ENCODE results near the gene KIAA1143. TPM values are rescaled to one million over a fixed set of nuclear protein-coding genes. Genes with fewer than 3 reads are reported as not detected.

KIAA1143 gene
- total RNA-seq (2014; rRNA removed; shearing (Covaris generic)) = 16.2 and 21.7 TPM in 2 replicates

DNA sequence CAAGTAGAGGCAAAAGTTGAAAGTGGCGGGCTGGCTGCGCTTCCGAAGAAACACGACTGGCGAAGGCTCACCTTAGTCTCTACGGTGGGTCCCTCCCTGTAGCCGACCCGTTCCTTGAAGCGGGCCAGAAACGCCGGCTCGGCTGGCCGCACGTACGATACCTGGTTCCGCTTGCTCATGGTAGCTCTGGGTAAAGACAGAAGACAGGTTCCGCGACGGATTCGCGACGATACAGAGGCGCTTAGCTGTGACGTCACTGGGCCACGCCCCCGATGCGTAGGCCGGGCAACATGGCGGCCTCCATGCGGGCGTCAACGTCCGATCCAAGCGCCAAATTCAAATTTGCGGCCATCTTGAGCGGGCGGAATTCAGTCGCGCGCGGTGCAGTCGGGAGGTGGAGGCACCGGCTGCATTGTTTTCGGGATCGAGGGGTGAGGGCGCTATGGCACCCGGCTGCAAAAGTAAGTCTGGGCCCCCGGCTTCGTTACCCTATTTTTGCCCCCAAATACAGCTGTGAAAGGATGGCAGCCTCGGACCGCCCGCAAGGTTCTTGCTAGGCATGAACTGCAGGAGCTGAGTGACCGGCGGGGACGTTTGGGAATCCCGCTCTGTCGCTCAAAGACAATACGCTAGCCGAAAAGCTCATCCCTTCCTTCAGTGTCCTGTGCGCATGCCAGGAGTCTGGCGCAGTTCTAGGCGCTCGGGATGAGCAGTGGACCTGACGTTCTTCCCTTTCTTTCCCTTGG lies at the start of gene KIAA1143, which contains the start of gene KIF15:
TSS of gene KIAA1143 (minus strand) at position 196 of the 746 bp plus-strand sequence. CDS start at position 179, 17 bp downstream.
TSS of gene KIF15 (plus strand) at position 371 of the 746 bp plus-strand sequence. CDS start at position 443, 72 bp downstream.
- Histone ChIP-seq H3K27me3 (replicated peaks) (no peaks in the 10 kb centered on the region), H3K36me3 (peaks cover 56% of the 10 kb centered on the region), H3K9me3 (replicated peaks) (peaks cover 2% of the 10 kb centered on the region; the same call in 1 of the 2 replicates), H3K27ac (peak within 1 kb of the TSS; percentile 68), H3K4me3 (peak within 1 kb of the TSS; percentile 69), H3K4me1 (replicated peaks) (peaks cover 9% of the 10 kb centered on the region; the same call in 1 of the 2 replicates)
- DNase-seq (ENCODE audit: low read depth in 1 of 2, low spot score in 2 of 2) = peak; percentile 90 to 93

DNA sequence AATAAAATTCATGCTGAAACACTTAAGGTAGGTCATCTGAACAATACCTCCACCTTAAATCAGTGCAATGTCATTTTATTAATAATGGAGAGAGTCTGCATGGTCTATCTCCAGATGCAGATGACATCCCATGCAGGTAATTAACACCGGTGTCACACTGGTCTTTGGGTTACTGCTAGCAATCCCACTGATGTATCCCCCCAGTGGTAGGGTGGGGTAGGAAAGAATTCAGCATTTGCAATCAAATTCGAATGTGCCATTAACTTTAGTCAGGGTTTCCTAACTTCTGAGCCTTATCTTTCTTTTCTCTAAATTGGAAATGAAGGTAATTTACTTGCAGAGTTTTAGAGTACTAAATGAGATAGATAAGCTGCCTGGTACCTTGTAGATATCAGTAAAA lies 44.5 kb upstream of the KIAA1143 start:
- H3K27ac ChIP-seq = no peak overlapping the region
- DNase-seq (ENCODE audit: low read depth in 1 of 2, low spot score in 2 of 2) = no peak
- H3K4me1 ChIP-seq (replicated peaks) = no peaks in the 10 kb centered on the region
- peaks cover 79% of the 10 kb centered on the region for H3K36me3 ChIP-seq
- no peaks in the 10 kb centered on the region for H3K9me3 ChIP-seq (replicated peaks)
- H3K4me3 ChIP-seq = no peak overlapping the region
- H3K27me3 ChIP-seq (replicated peaks) = no peaks in the 10 kb centered on the region

DNA sequence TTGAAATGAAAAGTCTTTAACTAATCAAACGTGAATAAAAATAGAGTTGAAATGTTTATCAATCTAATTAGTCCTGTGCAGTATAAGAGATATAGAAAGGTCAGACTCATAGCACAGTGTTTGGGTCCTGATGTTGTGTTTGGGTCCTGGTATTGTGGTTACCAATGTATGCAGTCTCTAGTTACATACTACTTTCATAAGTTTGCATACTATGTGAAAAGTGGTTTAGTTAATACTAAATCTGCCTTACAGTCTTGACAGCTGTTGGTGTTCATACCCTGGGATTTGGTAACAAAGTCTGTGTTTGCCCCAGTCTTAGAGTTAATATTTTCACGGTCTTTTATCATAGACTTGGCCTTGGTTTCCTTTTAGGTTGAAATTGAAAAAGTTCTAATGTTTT lies 41.9 kb upstream of the KIAA1143 start:
- Histone ChIP-seq H3K27ac (no peak overlapping the region), H3K4me1 (replicated peaks) (no peaks in the 10 kb centered on the region)
- DNase-seq (ENCODE audit: low read depth in 1 of 2, low spot score in 2 of 2) = no peak

GRCh38 chr3:44802011-44802410 lies 40.6 kb upstream of the KIAA1143 start:
- Histone ChIP-seq H3K4me1 (replicated peaks) (no peaks in the 10 kb centered on the region), H3K36me3 (peaks cover 80% of the 10 kb centered on the region), H3K27ac (no peak overlapping the region), H3K9me3 (replicated peaks) (no peaks in the 10 kb centered on the region), H3K4me3 (no peak overlapping the region), H3K27me3 (replicated peaks) (no peaks in the 10 kb centered on the region)
- DNase-seq (ENCODE audit: low read depth in 1 of 2, low spot score in 2 of 2) = no peak

More for the DNA sequence above, 41.9 kb upstream of the KIAA1143 start:
- H3K9me3 ChIP-seq (replicated peaks) = no peaks in the 10 kb centered on the region
- H3K4me3 ChIP-seq = no peak overlapping the region
- peaks cover 79% of the 10 kb centered on the region for H3K36me3 ChIP-seq
- H3K27me3 ChIP-seq (replicated peaks) = no peaks in the 10 kb centered on the region

- Histone ChIP-seq H3K4me3 (no peak overlapping the region), H3K4me1 (replicated peaks) (no peaks in the 10 kb centered on the region), H3K27me3 (replicated peaks) (no peaks in the 10 kb centered on the region), H3K36me3 (peaks cover 74% of the 10 kb centered on the region), H3K27ac (no peak overlapping the region), H3K9me3 (replicated peaks) (no peaks in the 10 kb centered on the region)
- no peak for DNase-seq (ENCODE audit: low read depth in 1 of 2, low spot score in 2 of 2)
Observed at GRCh38 chr3:44795197-44795596, 33.8 kb upstream of the KIAA1143 start.

GRCh38 chr3:44782891-44783290 lies 21.5 kb upstream of the KIAA1143 start:
- Histone ChIP-seq H3K4me3 (no peak overlapping the region), H3K27ac (no peak overlapping the region), H3K27me3 (replicated peaks) (no peaks in the 10 kb centered on the region), H3K4me1 (replicated peaks) (no peaks in the 10 kb centered on the region), H3K9me3 (replicated peaks) (no peaks in the 10 kb centered on the region), H3K36me3 (peaks cover 54% of the 10 kb centered on the region)
- no peak for DNase-seq (ENCODE audit: low read depth in 1 of 2, low spot score in 2 of 2)

- Histone ChIP-seq H3K27me3 (replicated peaks) (no peaks in the 10 kb centered on the region), H3K9me3 (replicated peaks) (no peaks in the 10 kb centered on the region; the same call in none of the 2 replicates), H3K4me1 (replicated peaks) (no peaks in the 10 kb centered on the region), H3K27ac (no peak overlapping the region), H3K4me3 (no peak overlapping the region), H3K36me3 (peaks cover 64% of the 10 kb centered on the region)
- DNase-seq (ENCODE audit: low read depth in 1 of 2, low spot score in 2 of 2) = no peak
Observed at GRCh38 chr3:44772099-44772442, 10.7 kb upstream of the KIAA1143 start.

GRCh38 chr3:44771424-44772098 lies 10.1 kb upstream of the KIAA1143 start:
- H3K27me3 ChIP-seq (replicated peaks) = no peaks in the 10 kb centered on the region
- H3K4me3 ChIP-seq = no peak overlapping the region
- no peaks in the 10 kb centered on the region for H3K4me1 ChIP-seq (replicated peaks)
- peaks cover 63% of the 10 kb centered on the region for H3K36me3 ChIP-seq
- H3K9me3 ChIP-seq (replicated peaks) = no peaks in the 10 kb centered on the region; the same call in none of the 2 replicates
- H3K27ac ChIP-seq = no peak overlapping the region
- no peak for DNase-seq (ENCODE audit: low read depth in 1 of 2, low spot score in 2 of 2)

- no peak for DNase-seq (ENCODE audit: low read depth in 1 of 2, low spot score in 2 of 2)
Observed at GRCh38 chr3:44764248-44764647, 2.8 kb upstream of the KIAA1143 start.

GRCh38 chr3:44762690-44763089 lies 1.3 kb upstream of the KIAA1143 start:
- peak overlapping the region; percentile 68 for H3K27ac ChIP-seq

More at GRCh38 chr3:44764248-44764647, 2.8 kb upstream of the KIAA1143 start:
- Histone ChIP-seq H3K9me3 (replicated peaks) (peaks cover 2% of the 10 kb centered on the region; the same call in 1 of the 2 replicates), H3K27me3 (replicated peaks) (no peaks in the 10 kb centered on the region), H3K27ac (no peak overlapping the region), H3K4me1 (replicated peaks) (peaks cover 9% of the 10 kb centered on the region; the same call in 1 of the 2 replicates), H3K36me3 (peaks cover 46% of the 10 kb centered on the region), H3K4me3 (no peak overlapping the region)

DNA sequence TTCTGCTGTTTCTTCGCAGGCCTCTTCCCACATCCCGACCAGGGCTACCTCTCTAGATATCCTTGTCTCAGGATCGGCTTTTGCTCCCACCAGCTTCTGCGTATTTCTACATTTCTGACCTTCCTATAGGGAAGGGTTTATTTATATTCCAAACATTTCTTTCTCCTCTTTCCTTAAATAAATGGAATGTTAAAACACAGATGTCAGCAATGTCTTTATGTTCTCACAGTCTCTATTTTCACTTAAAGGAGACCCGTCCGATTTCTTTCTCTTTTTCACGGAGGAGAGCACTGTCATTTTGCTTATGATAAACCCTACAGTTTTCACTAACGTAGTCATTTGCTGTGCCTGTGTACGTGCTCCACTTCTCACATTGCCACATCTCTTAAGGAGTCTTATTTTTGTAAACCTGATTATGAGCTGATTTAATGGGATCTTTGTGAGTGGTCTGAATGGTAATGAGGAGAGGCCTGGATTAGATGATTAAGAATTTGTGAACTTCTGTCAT lies 805 bp upstream of the KIAA1143 start:
- Histone ChIP-seq H3K27me3 (replicated peaks) (no peaks in the 10 kb centered on the region), H3K27ac (peak overlapping the region; percentile 68), H3K4me1 (replicated peaks) (peaks cover 9% of the 10 kb centered on the region; the same call in 1 of the 2 replicates), H3K4me3 (peak overlapping the region; percentile 69), H3K36me3 (peaks cover 55% of the 10 kb centered on the region), H3K9me3 (replicated peaks) (peaks cover 2% of the 10 kb centered on the region; the same call in 1 of the 2 replicates)
- no peak for DNase-seq (ENCODE audit: low read depth in 1 of 2, low spot score in 2 of 2)

More at GRCh38 chr3:44762690-44763089, 1.3 kb upstream of the KIAA1143 start:
- H3K36me3 ChIP-seq = peaks cover 53% of the 10 kb centered on the region
- peaks cover 9% of the 10 kb centered on the region; the same call in 1 of the 2 replicates for H3K4me1 ChIP-seq (replicated peaks)
- no peaks in the 10 kb centered on the region for H3K27me3 ChIP-seq (replicated peaks)
- peaks cover 2% of the 10 kb centered on the region; the same call in 1 of the 2 replicates for H3K9me3 ChIP-seq (replicated peaks)
- peak overlapping the region; percentile 69 for H3K4me3 ChIP-seq
- DNase-seq (ENCODE audit: low read depth in 1 of 2, low spot score in 2 of 2) = no peak

DNA sequence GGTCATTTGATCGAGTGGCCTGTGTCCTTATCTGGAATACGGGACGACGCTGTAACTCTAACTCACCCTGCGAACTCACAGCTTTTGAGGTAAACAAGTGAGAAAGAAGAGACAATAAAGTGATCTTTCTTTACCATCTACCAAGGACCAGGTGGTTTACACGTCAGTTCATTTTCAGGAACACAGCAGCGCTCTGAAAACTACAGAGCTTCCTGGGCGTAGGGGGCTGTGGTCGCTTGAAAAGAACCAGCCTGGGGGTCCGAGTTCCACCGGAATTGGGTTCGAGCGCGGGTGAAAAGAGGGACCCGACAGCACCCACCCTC lies 357 bp downstream of the KIAA1143 start:
- Histone ChIP-seq H3K9me3 (replicated peaks) (peaks cover 2% of the 10 kb centered on the region; the same call in 1 of the 2 replicates), H3K4me1 (replicated peaks) (peaks cover 9% of the 10 kb centered on the region; the same call in 1 of the 2 replicates), H3K27ac (peak overlapping the region; percentile 68), H3K4me3 (peak overlapping the region; percentile 69), H3K27me3 (replicated peaks) (no peaks in the 10 kb centered on the region), H3K36me3 (peaks cover 57% of the 10 kb centered on the region)
- DNase-seq (ENCODE audit: low read depth in 1 of 2, low spot score in 2 of 2) = no peak

DNA sequence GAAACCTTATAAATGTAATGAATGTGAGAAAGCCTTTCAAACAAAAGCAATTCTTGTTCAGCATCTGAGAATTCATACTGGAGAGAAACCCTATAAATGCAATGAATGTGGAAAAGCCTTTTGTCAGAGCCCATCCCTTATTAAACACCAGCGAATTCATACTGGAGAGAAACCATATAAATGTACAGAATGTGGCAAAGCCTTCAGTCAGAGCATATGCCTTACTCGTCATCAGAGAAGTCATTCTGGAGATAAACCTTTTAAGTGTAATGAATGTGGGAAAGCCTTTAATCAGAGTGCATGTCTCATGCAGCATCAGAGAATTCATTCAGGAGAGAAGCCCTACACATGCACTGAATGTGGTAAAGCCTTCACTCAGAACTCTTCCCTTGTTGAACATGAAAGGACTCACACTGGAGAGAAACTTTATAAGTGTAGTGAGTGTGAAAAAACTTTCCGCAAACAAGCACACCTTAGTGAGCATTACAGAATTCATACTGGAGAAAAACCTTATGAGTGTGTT lies 26.7 kb downstream of the KIAA1143 start:
- Histone ChIP-seq H3K4me3 (no peak overlapping the region), H3K27me3 (replicated peaks) (no peaks in the 10 kb centered on the region), H3K36me3 (peaks cover 3% of the 10 kb centered on the region; the same call in 1 of the 2 replicates), H3K4me1 (replicated peaks) (peaks cover 2% of the 10 kb centered on the region), H3K9me3 (replicated peaks) (peaks cover 14% of the 10 kb centered on the region), H3K27ac (no peak overlapping the region)
- no peak for DNase-seq (ENCODE audit: low read depth in 1 of 2, low spot score in 2 of 2)
